Measurements from ENCODE around the gene MPPE1.

- TF ChIP-seq POLR2A (IDR thresholded peaks at IDR 0.05; ENCODE audit: low read depth, low read length) (no peak), CTCF (conservative IDR thresholded peaks at IDR 0.05; ENCODE audit: low read depth, low read length) (no peak), RAD21 (IDR thresholded peaks at IDR 0.05; ENCODE audit: low read length) (no peak), RFX5 (IDR thresholded peaks at IDR 0.05; ENCODE audit: low read depth, low read length) (no peak), BHLHE40 (IDR thresholded peaks at IDR 0.05; ENCODE audit: low read depth, low read length) (no peak), USF2 (IDR thresholded peaks at IDR 0.05; ENCODE audit: low read depth, low read length) (no peak), MAZ (IDR thresholded peaks at IDR 0.05; ENCODE audit: borderline replicate concordance, low read depth, low read length) (no peak), SMC3 (IDR thresholded peaks at IDR 0.05; ENCODE audit: low read depth, low read length) (no peak), MAFK (IDR thresholded peaks at IDR 0.05; ENCODE audit: low read depth, low read length) (no peak), MXI1 (IDR thresholded peaks at IDR 0.05; ENCODE audit: borderline replicate concordance, low read depth, low read length) (no peak), ELK1 (IDR thresholded peaks at IDR 0.05; ENCODE audit: borderline replicate concordance, low read depth, low read length) (no peak)
Observed at GRCh38 chr18:11956371-11957308, 48.5 kb upstream of the MPPE1 start.

All from IMR-90 (cell line).